Sigmoid colon (tissue), 4 donors: Measurements from ENCODE around the gene LMBR1.

Source experiments
- EP300 ChIP-seq, 4 donors: sonication (generic); formaldehyde crosslinking; IDR thresholded peaks; one replicate each; pipeline ENCODE4 v1.6.1; 2017; ENCODE audit warnings: antibody characterized with exemption in 4 of 4
- POLR2A ChIP-seq, 2 donors: fragments of 450-650 bp; IDR thresholded peaks; one replicate each; pipeline ENCODE4 v1.6.1; 2016; ENCODE audit warnings: antibody characterized with exemption in 2 of 2, mild to moderate bottlenecking in 2 of 2, moderate library complexity in 2 of 2
- POLR2AphosphoS5 ChIP-seq, 4 donors: sonication (generic); formaldehyde crosslinking; IDR thresholded peaks; one replicate each; pipeline ENCODE4 v1.6.1; 2017; ENCODE audit warnings: antibody characterized with exemption in 4 of 4
- TF ChIP-seq, protein P1 (sequence below), 4 experiments: fragments of 450-650 bp in 3 of 4; fragments of 200-600 bp in 1 of 4; IDR thresholded peaks; one replicate each; pipeline ENCODE4 v1.5.1; 2016 to 2019; ENCODE audit warnings: antibody characterized with exemption in 4 of 4, mild to moderate bottlenecking in 3 of 4, moderate library complexity in 2 of 4

DNA sequence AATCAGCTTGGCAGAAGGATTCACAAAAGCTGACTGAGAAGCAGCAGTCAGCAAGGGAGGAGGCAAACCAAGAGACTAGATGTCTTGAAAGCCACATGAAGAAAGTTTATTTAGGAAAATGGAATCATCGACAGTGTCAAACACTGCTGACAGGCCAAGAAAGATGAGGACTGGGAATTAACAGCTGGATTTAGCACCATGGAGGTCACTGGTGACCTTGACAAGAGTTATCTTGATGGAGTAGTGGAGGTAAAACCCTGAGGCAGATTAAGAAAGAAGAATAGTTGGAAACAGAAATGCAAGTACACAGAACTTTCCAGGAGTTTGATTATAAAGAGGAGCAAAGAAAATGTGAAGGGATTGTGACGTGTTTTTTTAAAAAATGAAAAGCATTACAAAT lies 51.5 kb downstream of the LMBR1 start:
- TF ChIP-seq EP300 (IDR thresholded peaks at IDR 0.05) (no peak), POLR2A (IDR thresholded peaks at IDR 0.05) (no peak), POLR2AphosphoS5 (IDR thresholded peaks at IDR 0.05) (no peak)
- TF ChIP-seq, protein P1, sequence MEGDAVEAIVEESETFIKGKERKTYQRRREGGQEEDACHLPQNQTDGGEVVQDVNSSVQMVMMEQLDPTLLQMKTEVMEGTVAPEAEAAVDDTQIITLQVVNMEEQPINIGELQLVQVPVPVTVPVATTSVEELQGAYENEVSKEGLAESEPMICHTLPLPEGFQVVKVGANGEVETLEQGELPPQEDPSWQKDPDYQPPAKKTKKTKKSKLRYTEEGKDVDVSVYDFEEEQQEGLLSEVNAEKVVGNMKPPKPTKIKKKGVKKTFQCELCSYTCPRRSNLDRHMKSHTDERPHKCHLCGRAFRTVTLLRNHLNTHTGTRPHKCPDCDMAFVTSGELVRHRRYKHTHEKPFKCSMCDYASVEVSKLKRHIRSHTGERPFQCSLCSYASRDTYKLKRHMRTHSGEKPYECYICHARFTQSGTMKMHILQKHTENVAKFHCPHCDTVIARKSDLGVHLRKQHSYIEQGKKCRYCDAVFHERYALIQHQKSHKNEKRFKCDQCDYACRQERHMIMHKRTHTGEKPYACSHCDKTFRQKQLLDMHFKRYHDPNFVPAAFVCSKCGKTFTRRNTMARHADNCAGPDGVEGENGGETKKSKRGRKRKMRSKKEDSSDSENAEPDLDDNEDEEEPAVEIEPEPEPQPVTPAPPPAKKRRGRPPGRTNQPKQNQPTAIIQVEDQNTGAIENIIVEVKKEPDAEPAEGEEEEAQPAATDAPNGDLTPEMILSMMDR (IDR thresholded peaks at IDR 0.05), result no peak
